ENCODE results near the gene NOC2L.

DNA sequence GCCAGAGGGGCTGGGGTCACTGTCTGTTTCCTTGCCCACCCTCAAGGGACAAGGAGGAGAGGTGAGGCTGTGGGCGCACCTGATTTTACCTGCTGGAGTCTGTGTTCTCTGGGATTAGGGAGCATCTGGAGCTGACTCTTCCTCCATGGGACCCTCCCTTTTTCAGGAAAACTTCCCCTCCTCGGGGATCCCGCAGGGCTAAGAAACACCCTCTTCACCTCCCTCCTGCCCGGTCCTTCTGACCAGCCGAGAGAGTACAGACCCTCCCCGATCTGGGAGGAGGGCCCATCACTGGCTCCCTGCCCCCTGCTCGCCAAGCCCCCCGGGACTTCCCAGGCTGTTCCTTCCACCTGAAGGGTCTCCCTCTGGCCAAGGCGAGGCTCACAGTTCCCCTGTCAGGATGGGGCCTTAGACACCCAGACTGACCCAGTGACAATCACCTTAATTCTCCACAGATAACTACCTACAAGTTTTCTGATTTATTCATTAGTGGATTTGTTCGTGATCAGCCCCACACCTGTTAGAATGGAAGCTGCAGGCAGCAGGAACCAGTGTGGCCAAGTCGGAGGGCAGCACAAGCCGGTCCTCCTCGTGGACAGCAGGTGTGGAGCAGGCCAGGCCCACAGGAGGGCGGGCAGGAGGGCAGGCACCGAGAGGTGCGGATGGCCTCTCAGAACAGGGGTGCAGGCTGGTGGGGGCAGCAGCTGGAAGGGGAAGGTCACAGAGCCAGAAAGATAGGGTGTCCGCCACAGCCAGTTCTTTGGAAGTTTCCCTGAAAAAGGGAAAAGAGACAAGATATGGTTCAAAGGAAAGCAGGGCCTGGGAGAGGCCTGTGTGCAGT lies 51.2 kb downstream of the NOC2L start:
- TF ChIP-seq, protein P1, sequence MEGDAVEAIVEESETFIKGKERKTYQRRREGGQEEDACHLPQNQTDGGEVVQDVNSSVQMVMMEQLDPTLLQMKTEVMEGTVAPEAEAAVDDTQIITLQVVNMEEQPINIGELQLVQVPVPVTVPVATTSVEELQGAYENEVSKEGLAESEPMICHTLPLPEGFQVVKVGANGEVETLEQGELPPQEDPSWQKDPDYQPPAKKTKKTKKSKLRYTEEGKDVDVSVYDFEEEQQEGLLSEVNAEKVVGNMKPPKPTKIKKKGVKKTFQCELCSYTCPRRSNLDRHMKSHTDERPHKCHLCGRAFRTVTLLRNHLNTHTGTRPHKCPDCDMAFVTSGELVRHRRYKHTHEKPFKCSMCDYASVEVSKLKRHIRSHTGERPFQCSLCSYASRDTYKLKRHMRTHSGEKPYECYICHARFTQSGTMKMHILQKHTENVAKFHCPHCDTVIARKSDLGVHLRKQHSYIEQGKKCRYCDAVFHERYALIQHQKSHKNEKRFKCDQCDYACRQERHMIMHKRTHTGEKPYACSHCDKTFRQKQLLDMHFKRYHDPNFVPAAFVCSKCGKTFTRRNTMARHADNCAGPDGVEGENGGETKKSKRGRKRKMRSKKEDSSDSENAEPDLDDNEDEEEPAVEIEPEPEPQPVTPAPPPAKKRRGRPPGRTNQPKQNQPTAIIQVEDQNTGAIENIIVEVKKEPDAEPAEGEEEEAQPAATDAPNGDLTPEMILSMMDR (IDR thresholded peaks at IDR 0.05; ENCODE audit: extremely low read depth in 1 of 2, insufficient read depth in 1 of 2, low read depth in 1 of 2, low read length in 2 of 2): no peak
- TF ChIP-seq POLR2A (IDR thresholded peaks at IDR 0.05; ENCODE audit: low read depth, low read length) (no peak), GATA2 (IDR thresholded peaks at IDR 0.05; ENCODE audit: insufficient read depth, insufficient read length, low read depth, low read length) (no peak), POLR2AphosphoS5 (IDR thresholded peaks at IDR 0.05; ENCODE audit: insufficient read depth, low read depth, low read length) (no peak)

Data from endothelial cell of umbilical vein (primary cell).